ENCODE results near the gene BPTF. TPM values are rescaled to one million over a fixed set of nuclear protein-coding genes. Genes with fewer than 3 reads are reported as not detected.

Gene BPTF
- total and polyA plus RNA-seq, 2 experiments from 2014 or later: 38.1 to 46.3 TPM

DNA sequence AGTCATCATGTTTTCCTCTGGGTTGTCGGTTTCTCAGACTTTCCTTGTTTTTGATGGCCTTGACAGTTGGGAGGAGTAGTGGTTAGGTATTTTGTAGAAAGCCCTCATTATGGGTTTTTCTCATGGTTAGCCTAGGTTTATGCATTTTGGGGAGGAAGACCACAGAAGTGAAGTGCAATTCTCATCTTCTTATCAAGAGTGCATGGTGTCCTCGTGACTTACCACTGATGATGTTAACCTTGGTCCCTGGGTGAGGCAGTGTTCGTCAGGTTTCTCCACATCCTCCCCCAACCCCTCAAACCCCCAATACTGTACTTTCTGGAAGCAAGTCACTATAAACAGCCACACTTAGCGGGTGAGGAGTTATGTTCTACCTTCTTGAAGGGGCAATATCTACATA lies 42.3 kb downstream of the BPTF start:
- H3K27ac ChIP-seq: no peak overlapping the region
- H3K4me1 ChIP-seq (ENCODE audit: insufficient read depth): no peaks in the 10 kb centered on the region
- H2AFZ ChIP-seq: no peak overlapping the region
- H3K9me2 ChIP-seq (replicated peaks; ENCODE audit: insufficient read depth): no peaks in the 10 kb centered on the region
- no peak overlapping the region for H3K4me2 ChIP-seq
- TF ChIP-seq, protein P1, sequence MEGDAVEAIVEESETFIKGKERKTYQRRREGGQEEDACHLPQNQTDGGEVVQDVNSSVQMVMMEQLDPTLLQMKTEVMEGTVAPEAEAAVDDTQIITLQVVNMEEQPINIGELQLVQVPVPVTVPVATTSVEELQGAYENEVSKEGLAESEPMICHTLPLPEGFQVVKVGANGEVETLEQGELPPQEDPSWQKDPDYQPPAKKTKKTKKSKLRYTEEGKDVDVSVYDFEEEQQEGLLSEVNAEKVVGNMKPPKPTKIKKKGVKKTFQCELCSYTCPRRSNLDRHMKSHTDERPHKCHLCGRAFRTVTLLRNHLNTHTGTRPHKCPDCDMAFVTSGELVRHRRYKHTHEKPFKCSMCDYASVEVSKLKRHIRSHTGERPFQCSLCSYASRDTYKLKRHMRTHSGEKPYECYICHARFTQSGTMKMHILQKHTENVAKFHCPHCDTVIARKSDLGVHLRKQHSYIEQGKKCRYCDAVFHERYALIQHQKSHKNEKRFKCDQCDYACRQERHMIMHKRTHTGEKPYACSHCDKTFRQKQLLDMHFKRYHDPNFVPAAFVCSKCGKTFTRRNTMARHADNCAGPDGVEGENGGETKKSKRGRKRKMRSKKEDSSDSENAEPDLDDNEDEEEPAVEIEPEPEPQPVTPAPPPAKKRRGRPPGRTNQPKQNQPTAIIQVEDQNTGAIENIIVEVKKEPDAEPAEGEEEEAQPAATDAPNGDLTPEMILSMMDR (IDR thresholded peaks at IDR 0.05; ENCODE audit: poor library complexity): no peak
- TF ChIP-seq EZH2 (IDR thresholded peaks at IDR 0.05; ENCODE audit: borderline replicate concordance) (no peak), EZH2phosphoT487 (IDR thresholded peaks at IDR 0.05; ENCODE audit: low read depth, severe bottlenecking, unreplicated experiment) (no peak)
- H3K4me3 ChIP-seq: no peak overlapping the region
- 96% methylated on average over 4 of the region's 4 CpGs for WGBS (ENCODE audit: low lambda C conversion rate, missing lambda C conversion rate)
- H3K9me3 ChIP-seq (ENCODE audit: low read depth): no peaks in the 10 kb centered on the region
- H3K36me3 ChIP-seq (replicated peaks; ENCODE audit: insufficient read depth, low read depth): no peaks in the 10 kb centered on the region
- H3K79me2 ChIP-seq: peaks cover 93% of the 10 kb centered on the region
- no peak for DNase-seq (ENCODE audit: low spot score)
- peaks cover 54% of the 10 kb centered on the region for H4K20me1 ChIP-seq (ENCODE audit: insufficient read depth, poor library complexity, severe bottlenecking)
- no peaks in the 10 kb centered on the region for H3K27me3 ChIP-seq

DNA sequence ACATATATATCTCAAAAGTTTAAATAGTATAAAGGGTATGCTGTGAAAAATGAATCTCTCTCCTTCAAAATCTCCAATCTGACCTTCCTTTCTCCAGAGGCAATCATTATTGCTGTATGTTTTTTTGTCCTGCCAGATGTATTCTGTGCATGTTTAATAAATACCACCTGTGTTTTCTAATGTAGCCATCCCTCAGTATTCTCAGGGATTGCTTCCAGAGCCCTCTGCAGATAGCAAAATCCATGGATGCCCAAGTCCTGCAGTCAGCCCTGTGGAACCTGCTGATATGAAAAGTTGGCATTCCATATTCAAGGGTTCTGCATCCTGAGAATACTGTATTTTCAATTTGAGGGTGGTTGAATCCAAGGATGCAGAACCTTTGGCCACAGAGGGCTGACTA lies 42.9 kb downstream of the BPTF start:
- Histone ChIP-seq H3K27ac (no peak overlapping the region), H3K4me1 (ENCODE audit: insufficient read depth) (no peaks in the 10 kb centered on the region), H4K20me1 (ENCODE audit: insufficient read depth, poor library complexity, severe bottlenecking) (peaks cover 49% of the 10 kb centered on the region), H3K36me3 (replicated peaks; ENCODE audit: insufficient read depth, low read depth) (no peaks in the 10 kb centered on the region), H3K4me3 (no peak overlapping the region), H3K9me2 (replicated peaks; ENCODE audit: insufficient read depth) (no peaks in the 10 kb centered on the region), H3K4me2 (no peak overlapping the region), H2AFZ (no peak overlapping the region), H3K27me3 (no peaks in the 10 kb centered on the region), H3K9me3 (ENCODE audit: low read depth) (no peaks in the 10 kb centered on the region), H3K79me2 (peaks cover 92% of the 10 kb centered on the region)
- no peak for TF ChIP-seq EZH2 (IDR thresholded peaks at IDR 0.05; ENCODE audit: borderline replicate concordance)
- TF ChIP-seq, protein P1 (IDR thresholded peaks at IDR 0.05; ENCODE audit: poor library complexity): no peak
- no peak for TF ChIP-seq EZH2phosphoT487 (IDR thresholded peaks at IDR 0.05; ENCODE audit: low read depth, severe bottlenecking, unreplicated experiment)
- DNase-seq (ENCODE audit: low spot score): no peak

DNA sequence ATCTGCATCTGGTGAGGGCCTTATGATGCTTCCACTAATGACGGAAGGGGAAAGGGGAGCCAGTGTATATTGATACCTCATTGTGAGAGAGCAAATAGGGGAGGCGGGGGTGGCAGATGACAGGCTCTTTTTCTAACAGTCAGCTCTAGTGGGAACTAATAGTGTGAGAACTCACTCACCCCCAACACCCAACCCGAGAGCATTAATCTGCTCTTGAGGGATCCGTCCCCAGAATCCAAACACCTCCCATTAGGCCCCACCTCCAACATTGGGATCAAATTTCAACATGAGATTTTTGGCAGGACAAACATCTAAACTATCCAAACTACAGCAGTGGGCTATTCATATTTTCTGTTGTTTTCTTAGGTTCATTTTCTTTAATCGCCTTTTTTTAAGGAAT lies 54.4 kb downstream of the BPTF start:
- Histone ChIP-seq H3K27ac (no peak overlapping the region), H2AFZ (no peak overlapping the region), H3K4me2 (no peak overlapping the region), H3K36me3 (replicated peaks; ENCODE audit: insufficient read depth, low read depth) (peaks cover 4% of the 10 kb centered on the region), H3K4me3 (no peak overlapping the region), H3K9me3 (ENCODE audit: low read depth) (no peaks in the 10 kb centered on the region), H3K4me1 (ENCODE audit: insufficient read depth) (no peaks in the 10 kb centered on the region), H3K27me3 (no peaks in the 10 kb centered on the region), H3K79me2 (peaks cover 47% of the 10 kb centered on the region), H3K9me2 (replicated peaks; ENCODE audit: insufficient read depth) (no peaks in the 10 kb centered on the region), H4K20me1 (ENCODE audit: insufficient read depth, poor library complexity, severe bottlenecking) (peaks cover 2% of the 10 kb centered on the region)
- 87% methylated on average over 5 of the region's 5 CpGs for WGBS (ENCODE audit: low lambda C conversion rate, missing lambda C conversion rate)
- no peak for TF ChIP-seq EZH2phosphoT487 (IDR thresholded peaks at IDR 0.05; ENCODE audit: low read depth, severe bottlenecking, unreplicated experiment)
- TF ChIP-seq, protein P1 (IDR thresholded peaks at IDR 0.05; ENCODE audit: poor library complexity): no peak
- TF ChIP-seq EZH2 (IDR thresholded peaks at IDR 0.05; ENCODE audit: borderline replicate concordance): no peak
- no peak for DNase-seq (ENCODE audit: low spot score)

DNA sequence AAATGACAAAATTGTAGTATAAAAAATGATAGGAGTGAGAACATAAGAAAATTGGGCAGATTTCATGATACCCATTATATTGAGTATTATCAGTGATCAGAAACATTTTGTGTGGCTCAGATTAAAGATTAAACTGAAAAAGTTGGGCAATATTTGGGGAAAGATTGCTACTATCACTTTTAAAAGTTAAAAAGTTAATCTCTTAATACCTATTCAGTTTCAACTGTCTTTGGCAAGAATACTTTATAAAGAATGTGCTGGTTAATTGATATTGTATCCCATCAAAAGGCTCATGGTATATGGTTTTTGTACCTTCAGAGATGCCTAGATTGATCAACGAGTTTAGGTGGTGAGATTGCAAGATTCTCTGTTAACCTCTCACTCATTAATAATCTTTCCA lies 55.8 kb downstream of the BPTF start:
- WGBS (ENCODE audit: low lambda C conversion rate, missing lambda C conversion rate): 90% methylated on average over 1 of the region's 1 CpG
- Histone ChIP-seq H3K4me3 (no peak overlapping the region), H3K4me1 (ENCODE audit: insufficient read depth) (no peaks in the 10 kb centered on the region), H3K27ac (no peak overlapping the region), H3K79me2 (peaks cover 50% of the 10 kb centered on the region), H3K9me3 (ENCODE audit: low read depth) (no peaks in the 10 kb centered on the region), H3K9me2 (replicated peaks; ENCODE audit: insufficient read depth) (no peaks in the 10 kb centered on the region), H2AFZ (no peak overlapping the region), H3K4me2 (no peak overlapping the region), H4K20me1 (ENCODE audit: insufficient read depth, poor library complexity, severe bottlenecking) (peaks cover 2% of the 10 kb centered on the region), H3K36me3 (replicated peaks; ENCODE audit: insufficient read depth, low read depth) (peaks cover 4% of the 10 kb centered on the region), H3K27me3 (no peaks in the 10 kb centered on the region)
- TF ChIP-seq, protein P1 (IDR thresholded peaks at IDR 0.05; ENCODE audit: poor library complexity): no peak
- TF ChIP-seq EZH2phosphoT487 (IDR thresholded peaks at IDR 0.05; ENCODE audit: low read depth, severe bottlenecking, unreplicated experiment) (no peak), EZH2 (IDR thresholded peaks at IDR 0.05; ENCODE audit: borderline replicate concordance) (no peak)
- no peak for DNase-seq (ENCODE audit: low spot score)
